ENCODE measurements around the gene CPHXL2. TPM values are rescaled to one million over a fixed set of nuclear protein-coding genes. Genes with fewer than 3 reads are reported as not detected.

Gene CPHXL2
- total RNA-seq, 1 donor from 2014 or later: not detected

- Mint-ChIP-seq H3K27me3 (ENCODE audit: unreplicated experiment) (peaks cover 5% of the 10 kb centered on the region), H3K9me3 (ENCODE audit: unreplicated experiment) (peaks cover 34% of the 10 kb centered on the region), H3K4me3 (ENCODE audit: unreplicated experiment) (no peak overlapping the region), H3K4me1 (ENCODE audit: unreplicated experiment) (no peaks in the 10 kb centered on the region), H3K36me3 (ENCODE audit: low read depth, unreplicated experiment) (peaks cover 21% of the 10 kb centered on the region), H3K27ac (ENCODE audit: unreplicated experiment) (no peak overlapping the region)
- no peak for DNase-seq (ENCODE audit: low spot score)
- no peak for TF ChIP-seq CTCF (IDR thresholded peaks at IDR 0.05; ENCODE audit: unreplicated experiment)
These were observed 10.6 kb upstream of the CPHXL2 start for GRCh38 chr16:75687361-75687760.

GRCh38 chr16:75682308-75682707, 5.5 kb upstream of the CPHXL2 start:
- no peak for TF ChIP-seq CTCF (IDR thresholded peaks at IDR 0.05; ENCODE audit: unreplicated experiment)
- peaks cover 26% of the 10 kb centered on the region for H3K36me3 Mint-ChIP-seq (ENCODE audit: low read depth, unreplicated experiment)
- no peak overlapping the region for H3K27ac Mint-ChIP-seq (ENCODE audit: unreplicated experiment)
- peak overlapping the region; percentile 17 for H3K4me3 Mint-ChIP-seq (ENCODE audit: unreplicated experiment)
- peaks cover 5% of the 10 kb centered on the region for H3K27me3 Mint-ChIP-seq (ENCODE audit: unreplicated experiment)
- H3K4me1 Mint-ChIP-seq (ENCODE audit: unreplicated experiment): peaks cover 7% of the 10 kb centered on the region
- no peak for DNase-seq (ENCODE audit: low spot score)
- H3K9me3 Mint-ChIP-seq (ENCODE audit: unreplicated experiment): peaks cover 30% of the 10 kb centered on the region

GRCh38 chr16:75679366-75679765, 2.6 kb upstream of the CPHXL2 start:
- Mint-ChIP-seq H3K4me1 (ENCODE audit: unreplicated experiment) (peaks cover 7% of the 10 kb centered on the region), H3K9me3 (ENCODE audit: unreplicated experiment) (peaks cover 32% of the 10 kb centered on the region), H3K4me3 (ENCODE audit: unreplicated experiment) (no peak overlapping the region), H3K27ac (ENCODE audit: unreplicated experiment) (peak overlapping the region; percentile 76), H3K36me3 (ENCODE audit: low read depth, unreplicated experiment) (peaks cover 24% of the 10 kb centered on the region), H3K27me3 (ENCODE audit: unreplicated experiment) (peaks cover 5% of the 10 kb centered on the region)
- no peak for DNase-seq (ENCODE audit: low spot score)
- TF ChIP-seq CTCF (IDR thresholded peaks at IDR 0.05; ENCODE audit: unreplicated experiment): no peak

- H3K27me3 Mint-ChIP-seq (ENCODE audit: unreplicated experiment): peaks cover 1% of the 10 kb centered on the region
- H3K4me3 Mint-ChIP-seq (ENCODE audit: unreplicated experiment): no peak overlapping the region
- no peaks in the 10 kb centered on the region for H3K9me3 Mint-ChIP-seq (ENCODE audit: unreplicated experiment)
- H3K4me1 Mint-ChIP-seq (ENCODE audit: unreplicated experiment): no peaks in the 10 kb centered on the region
- no peak overlapping the region for H3K27ac Mint-ChIP-seq (ENCODE audit: unreplicated experiment)
- no peak for TF ChIP-seq CTCF (IDR thresholded peaks at IDR 0.05; ENCODE audit: unreplicated experiment)
- DNase-seq (ENCODE audit: low spot score): no peak
- no peaks in the 10 kb centered on the region for H3K36me3 Mint-ChIP-seq (ENCODE audit: low read depth, unreplicated experiment)
These were observed 9.3 kb downstream of the CPHXL2 start for GRCh38 chr16:75667503-75667902.

GRCh38 chr16:75660726-75661302, 16.0 kb downstream of the CPHXL2 start:
- H3K9me3 Mint-ChIP-seq (ENCODE audit: unreplicated experiment): no peaks in the 10 kb centered on the region
- peaks cover 21% of the 10 kb centered on the region for H3K36me3 Mint-ChIP-seq (ENCODE audit: low read depth, unreplicated experiment)
- no peak overlapping the region for H3K4me3 Mint-ChIP-seq (ENCODE audit: unreplicated experiment)
- TF ChIP-seq CTCF (IDR thresholded peaks at IDR 0.05; ENCODE audit: unreplicated experiment): no peak
- no peak overlapping the region for H3K27ac Mint-ChIP-seq (ENCODE audit: unreplicated experiment)
- H3K4me1 Mint-ChIP-seq (ENCODE audit: unreplicated experiment): no peaks in the 10 kb centered on the region
- no peak for DNase-seq (ENCODE audit: low spot score)
- no peaks in the 10 kb centered on the region for H3K27me3 Mint-ChIP-seq (ENCODE audit: unreplicated experiment)

Data from endothelial cell (in vitro differentiated cells).